GM19351 (cell line): ENCODE data around the gene KLHL2.
"Not testable (repeated sequence)": the region's sequence is repeated elsewhere in the genome, so short reads cannot be mapped to it uniquely, and the experiment has no call there.

Source experiments
- ATAC-seq: cut with Tn5 transposase; IDR thresholded peaks from one replicate; pipeline ENCODE4 v1.9.1; 2021; ENCODE audit warnings: mild to moderate bottlenecking, moderate library complexity; ENCODE audit not compliant: unreplicated experiment

The KLHL2 gene, protein sequence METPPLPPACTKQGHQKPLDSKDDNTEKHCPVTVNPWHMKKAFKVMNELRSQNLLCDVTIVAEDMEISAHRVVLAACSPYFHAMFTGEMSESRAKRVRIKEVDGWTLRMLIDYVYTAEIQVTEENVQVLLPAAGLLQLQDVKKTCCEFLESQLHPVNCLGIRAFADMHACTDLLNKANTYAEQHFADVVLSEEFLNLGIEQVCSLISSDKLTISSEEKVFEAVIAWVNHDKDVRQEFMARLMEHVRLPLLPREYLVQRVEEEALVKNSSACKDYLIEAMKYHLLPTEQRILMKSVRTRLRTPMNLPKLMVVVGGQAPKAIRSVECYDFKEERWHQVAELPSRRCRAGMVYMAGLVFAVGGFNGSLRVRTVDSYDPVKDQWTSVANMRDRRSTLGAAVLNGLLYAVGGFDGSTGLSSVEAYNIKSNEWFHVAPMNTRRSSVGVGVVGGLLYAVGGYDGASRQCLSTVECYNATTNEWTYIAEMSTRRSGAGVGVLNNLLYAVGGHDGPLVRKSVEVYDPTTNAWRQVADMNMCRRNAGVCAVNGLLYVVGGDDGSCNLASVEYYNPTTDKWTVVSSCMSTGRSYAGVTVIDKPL

DNA sequence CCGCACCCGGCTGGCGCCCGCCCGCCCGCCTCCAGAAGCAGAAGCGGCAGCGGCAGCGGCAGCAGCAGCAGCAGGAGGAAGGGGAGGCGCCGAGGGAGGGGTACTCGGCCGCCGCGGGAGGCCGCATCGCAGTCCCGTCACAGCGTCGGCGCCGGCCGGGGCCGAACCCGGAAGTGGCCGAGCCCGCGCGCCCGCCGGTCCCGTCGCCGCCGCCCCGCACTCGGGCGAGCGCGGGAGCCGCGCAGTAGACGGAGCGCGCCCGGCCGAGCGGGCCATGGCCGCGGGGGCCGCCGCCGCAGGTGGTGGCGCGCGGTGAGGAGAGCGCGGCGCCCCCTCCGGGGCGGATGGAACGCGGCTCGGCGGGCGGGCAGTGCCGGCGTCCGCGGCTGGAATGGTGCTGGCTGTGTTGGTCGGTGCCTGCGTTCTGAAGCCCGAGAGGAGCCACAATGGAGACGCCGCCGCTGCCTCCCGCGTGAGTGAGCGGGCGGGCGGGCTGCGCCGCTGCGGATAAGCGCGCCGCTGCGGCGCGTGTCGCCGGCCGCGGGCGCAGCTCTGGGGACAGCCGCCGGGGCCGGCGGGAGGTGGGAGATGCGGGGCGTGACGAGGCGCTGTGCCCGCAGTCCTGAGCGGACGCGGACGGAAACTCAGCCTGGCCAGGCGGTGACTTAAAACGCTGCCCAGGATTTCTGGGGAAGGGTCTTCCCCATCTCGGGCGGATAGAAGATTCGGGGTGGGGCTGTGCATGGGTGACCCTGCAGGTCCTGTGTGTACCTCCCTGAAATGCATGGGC, at the start of gene KLHL2:
Gene KLHL2, plus strand, starts transcription at position 131 of the 790 bp plus-strand sequence. Its CDS starts 316 bp downstream, at position 447.
- peak; percentile 80 for ATAC-seq

DNA sequence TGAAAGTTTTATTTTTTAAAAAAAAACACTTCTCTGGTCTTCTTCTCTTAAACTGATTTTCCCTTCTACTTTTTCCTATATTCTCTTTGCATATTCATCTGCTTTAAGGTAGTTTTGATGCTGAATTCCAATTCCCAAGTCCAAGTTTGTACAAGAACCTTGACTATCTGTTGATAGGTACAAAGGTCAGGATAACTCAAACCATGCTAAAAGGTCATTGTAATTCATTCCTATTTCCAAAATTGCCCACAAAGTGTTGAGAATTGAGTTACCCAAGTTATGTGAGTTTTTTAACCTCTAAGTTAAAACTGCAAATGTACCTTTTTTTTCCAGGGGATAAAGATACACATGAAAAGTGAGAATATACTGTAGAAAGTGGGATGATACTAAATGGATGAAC, 48.6 kb upstream of the KLHL2 start:
- no peak for ATAC-seq

DNA sequence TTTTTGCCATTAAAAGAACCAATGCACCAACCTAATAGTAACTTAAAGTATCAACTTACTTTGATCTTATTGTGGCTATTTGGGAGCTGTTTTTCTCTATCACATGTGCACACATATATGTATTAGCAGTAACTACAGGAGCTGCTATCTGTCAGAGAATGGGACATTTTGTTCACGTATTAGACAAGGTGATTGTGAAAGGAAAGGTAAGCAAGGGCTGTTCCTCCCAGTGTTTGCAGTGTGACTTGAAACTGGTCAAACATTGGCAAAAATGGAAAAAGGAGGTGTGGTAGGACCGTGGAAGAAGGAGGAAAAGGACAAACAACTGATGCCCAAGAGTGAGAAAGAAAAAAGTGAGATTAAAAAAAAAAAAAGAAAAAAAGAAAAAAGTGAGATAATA, 43.1 kb upstream of the KLHL2 start:
- no peak for ATAC-seq

DNA sequence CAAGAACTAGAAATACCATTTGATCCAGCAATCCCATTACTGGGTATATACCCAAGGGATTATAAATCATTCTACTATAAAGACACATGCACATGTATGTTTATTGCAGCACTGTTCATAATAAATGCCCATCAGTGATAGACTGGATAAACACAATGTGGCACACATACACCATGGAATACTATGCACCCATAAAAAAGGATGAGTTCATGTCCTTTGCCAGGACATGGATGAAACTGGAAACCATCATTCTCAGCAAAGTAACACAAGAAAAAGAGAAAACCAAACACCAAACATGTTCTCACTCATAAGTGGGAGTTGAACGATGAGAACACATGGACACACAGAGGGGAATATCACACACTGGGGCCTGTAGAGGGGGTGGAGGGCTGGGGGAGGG, 40.5 kb upstream of the KLHL2 start:
- ATAC-seq: not testable (repeated sequence)

DNA sequence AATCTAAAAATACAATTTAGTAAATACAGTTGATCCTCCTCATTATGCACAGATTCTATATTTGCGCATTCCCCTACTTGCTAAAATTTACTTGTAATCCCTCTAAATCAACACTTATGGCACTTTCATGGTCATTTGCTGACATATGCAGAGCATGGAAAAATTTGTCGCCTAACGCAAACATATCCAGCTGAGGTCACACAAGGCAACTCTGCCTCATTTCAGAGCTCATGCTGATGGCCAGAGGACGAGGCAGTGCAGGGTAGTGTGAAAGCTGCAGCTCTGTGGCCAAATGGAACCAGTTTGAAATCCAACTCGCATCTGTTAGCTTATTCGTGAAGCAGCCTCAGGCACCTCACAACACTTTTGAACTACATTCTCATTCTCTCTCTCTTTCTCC, 39.7 kb upstream of the KLHL2 start:
- ATAC-seq: no peak

DNA sequence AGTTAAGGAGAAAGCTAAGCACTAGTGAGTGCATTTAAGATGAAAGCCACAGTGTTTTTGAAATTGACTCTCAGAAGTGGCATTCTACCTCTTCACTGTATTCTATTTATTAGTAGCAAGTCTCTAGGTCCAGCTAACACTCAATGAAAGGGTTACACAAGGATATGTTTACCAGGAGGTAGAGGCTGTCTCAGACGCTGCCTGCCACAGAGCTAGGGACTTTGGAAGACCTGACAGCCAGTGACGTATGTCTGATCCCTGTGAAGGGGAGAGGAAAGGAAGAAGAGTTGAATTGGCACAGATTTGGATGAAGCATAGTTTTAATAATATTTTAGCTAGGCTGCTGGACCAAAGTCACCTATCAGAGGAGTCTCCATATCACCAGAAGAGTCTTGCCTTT, 36.5 kb upstream of the KLHL2 start:
- ATAC-seq: no peak

DNA sequence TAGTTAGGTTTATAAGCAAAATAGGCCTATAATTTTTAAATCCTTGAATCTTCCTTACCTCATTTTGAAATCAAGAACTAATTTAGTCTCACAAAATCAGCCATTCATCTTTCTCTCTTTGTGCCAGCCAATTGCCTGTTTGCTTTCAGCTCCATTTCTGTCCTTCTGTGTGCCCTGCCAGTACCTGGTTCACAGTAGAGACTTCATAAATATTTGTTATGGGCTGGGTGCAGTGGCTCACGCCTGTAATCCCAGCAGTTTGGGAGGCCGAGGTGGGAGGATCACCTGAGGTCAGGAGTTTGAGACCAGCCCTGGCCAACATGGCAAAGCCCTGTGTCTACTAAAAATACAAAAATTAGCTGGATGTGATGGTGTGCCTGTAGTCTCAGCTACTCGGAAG, 31.9 kb upstream of the KLHL2 start:
- not testable (repeated sequence) for ATAC-seq

DNA sequence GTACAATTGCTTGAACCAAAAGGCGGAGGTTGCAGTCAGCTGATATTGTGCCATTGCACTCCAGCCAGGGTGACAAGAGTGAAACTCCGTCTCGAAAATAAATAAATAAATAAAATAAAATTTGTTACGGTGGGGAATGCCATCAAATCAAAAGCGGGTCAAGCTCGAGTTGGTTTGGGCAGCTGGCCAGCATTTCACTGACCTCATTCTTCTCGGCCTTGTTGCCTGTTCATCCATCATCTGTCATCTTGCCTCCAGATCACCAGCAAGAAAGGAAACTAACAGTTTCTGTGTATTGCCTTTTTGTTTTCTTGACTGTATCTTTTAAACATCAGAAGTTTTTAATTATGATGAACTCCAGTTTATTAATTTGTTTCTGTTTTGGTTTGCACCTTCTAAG, 31.5 kb upstream of the KLHL2 start:
- no peak for ATAC-seq

DNA sequence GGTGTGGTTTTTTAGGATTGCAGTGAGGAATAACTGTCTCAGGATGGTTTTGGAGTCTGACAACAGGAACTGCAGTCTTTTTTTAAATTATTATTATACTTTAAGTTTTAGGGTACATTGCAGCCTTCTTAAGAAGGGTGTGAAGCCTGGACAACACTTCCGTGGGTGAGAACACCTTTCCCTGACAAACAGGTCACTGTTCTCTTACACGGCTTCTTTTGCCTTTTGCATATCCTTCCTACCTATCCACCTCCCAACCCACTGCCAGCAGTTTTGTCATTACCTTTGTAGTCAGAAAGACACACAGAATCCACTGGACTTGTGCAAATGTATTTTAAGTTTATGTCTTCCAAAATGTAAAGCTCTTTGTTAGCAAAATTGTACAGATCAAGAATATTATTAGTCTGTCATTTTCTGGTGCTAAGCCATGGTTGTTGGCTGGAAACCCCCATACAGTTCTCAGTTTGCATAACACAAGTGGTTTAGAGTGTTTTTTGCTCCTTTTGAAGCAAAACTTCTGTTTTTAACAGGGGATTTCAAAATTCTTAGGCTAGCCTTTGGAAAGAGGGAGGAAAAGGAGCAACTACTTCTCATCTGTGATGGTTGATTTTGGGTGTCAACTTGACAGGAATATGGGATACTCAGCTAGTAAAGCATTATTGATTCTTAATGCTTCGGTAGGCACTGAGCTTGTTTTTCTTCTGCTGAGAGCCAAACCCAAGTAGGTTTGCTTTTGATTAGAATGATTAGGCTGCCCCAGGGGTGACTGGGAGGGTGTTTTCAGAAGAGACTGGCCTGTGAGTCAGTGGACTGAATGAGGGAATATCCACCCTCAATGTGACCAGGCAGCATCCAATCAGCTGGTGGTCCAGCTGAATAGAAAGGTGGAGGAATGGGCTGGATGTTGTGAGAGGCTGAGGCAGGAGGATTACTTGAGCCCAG, 29.4 kb upstream of the KLHL2 start:
- peak; percentile 71 for ATAC-seq

DNA sequence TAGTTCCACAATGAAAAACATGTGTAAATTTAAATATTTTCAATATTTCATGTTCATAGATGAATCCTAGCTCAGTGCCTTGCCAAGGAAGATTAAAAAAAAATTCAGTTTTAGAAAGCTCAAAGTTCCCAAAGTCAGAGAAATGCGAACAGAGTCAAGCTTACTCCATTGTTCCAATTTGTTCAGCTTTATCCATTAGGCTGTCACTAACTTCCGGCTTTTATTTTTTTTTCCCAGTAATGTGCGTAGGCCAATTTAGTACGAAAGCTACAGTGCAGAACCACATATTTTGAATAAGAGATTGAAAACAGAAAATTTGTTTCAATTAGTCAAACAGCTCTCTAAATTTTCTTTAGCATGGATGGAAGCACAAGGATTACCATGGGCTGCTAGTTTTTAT, 23.1 kb upstream of the KLHL2 start:
- ATAC-seq: no peak

DNA sequence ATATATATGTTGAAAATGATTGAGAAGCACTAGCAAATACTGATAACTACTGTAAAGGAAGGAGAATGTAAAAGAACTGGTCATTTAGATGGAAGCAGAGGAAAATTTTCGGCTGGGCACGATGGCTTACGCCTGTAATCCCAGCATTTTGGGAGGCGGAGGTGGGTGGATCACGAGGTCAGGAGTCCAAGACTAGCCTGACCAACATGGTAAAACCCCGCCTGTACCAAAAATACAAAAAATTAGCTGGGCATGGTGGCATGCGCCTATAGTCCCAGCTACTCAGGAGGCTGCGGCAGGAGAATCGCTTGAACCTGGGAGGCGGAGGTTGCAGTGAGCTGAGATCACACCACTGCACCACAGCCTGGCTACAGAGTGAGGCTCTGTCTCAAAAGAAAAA, 22.4 kb upstream of the KLHL2 start:
- not testable (repeated sequence) for ATAC-seq

DNA sequence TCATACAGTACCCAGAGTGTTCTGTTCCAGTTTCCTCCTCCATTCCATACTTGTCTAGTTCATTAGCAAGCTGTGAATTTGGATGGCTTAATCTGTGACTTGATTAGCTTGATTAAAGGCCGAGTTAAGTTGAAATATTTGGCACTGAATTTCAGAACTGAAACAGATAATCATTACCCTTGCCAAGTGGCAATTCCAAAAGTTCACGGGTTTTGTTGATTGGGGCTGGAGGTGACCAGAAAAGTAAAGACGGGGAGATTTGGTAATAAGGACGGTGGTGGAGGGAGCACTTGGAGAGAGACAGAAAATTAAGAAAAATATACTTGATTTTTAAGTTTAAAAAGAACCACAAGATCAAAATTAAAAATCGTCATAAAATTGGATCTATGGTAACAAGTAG, 21.9 kb upstream of the KLHL2 start:
- no peak for ATAC-seq

DNA sequence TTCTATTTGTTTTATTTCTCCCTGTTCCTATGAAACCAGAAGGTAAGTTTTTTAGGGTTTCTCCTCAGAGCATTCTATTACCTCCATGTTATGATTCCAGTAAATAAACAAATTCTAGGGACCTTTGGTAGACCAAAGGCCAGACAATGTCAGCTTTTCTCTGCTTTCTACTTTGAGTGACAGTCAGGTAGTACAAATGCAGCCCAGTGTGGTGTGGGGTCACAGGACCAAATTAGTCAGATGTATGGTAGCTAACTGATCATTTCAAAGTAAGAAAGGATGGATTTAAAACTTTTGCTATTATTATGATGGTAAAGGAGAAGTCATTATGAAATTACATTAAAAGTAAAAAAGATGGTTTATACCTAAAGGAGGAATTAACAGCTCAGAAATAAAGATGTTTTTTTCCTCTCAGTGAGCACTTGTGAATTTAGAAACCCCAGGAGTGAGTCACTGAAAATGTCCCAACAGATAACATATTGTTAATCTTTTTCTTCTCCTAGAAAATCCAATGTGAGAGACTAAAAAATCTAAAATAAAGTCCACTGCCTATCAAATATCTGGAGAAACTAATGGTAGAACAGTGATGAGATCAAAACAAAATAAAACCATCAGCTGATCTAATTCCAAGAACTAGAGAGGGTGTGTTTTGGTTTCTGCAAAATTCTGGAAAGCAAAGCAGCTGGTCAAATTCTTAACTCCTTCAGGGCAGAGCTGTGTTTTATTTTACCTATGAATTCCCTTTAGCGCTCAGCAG, 16.6 kb upstream of the KLHL2 start:
- no peak for ATAC-seq

DNA sequence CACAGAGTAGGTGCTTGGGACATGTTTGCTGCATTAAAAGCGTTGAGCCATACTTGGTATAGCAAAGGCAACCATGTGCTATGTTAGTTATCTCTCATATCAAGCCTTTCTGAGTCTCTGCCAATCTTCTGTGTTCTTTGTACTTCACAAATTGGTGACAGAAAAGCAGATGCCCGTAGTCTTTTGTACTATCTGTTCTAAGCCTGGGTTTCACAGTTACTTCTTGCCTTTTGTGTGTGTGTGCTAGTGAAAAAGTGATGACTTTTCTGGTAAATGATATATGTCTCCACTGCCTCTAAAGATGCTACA, 16.1 kb upstream of the KLHL2 start:
- no peak for ATAC-seq

DNA sequence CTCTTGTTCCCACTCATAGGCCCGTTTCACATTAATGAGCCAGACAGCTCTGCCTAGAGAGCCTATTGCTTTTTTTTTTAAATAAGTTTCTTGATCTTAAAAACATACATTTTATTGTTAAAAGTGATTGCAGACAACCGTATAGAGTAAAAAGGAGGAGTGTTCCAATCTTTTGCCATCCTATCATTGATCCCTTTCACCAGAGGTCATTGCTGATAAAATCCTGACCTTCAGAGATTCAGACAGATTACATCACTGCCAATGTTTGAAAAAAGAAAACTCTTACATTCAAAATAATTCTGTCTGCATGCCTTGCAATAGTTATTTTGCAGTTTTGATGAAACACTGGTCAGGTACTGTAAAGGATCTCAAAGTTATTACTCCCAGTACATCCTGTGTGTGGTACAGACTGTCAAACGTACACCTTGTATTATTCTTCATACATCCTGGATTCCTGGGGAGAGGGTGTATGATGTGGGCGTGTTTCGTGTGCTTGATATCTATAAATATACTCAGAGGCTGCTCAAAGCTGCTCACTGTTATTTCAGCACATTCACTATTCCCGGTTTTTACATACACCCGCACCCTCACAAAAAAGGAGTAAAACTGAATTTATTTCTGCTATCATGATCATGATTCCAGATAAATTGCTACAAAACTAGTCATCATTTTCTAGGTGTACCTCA, 15.4 kb upstream of the KLHL2 start:
- ATAC-seq: no peak

DNA sequence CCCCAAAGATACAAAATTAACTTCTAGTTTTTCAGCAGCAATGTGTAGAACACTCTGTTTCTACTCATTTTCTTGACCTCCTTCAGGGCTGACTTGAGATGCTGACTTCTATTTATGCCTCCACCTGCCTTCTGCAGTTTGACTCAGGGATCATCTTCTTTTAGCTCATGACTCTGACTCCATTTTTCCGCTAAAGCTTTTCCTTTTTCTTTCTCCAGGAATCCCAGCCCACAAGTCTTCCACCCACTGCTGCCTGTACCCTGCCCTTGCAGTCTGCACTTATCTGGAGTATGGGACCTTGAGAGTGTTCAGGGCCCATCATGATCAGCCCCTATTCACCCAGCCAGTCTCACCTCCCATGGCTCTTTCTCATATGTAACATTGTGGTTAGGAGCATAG, 14.9 kb upstream of the KLHL2 start:
- ATAC-seq: no peak

DNA sequence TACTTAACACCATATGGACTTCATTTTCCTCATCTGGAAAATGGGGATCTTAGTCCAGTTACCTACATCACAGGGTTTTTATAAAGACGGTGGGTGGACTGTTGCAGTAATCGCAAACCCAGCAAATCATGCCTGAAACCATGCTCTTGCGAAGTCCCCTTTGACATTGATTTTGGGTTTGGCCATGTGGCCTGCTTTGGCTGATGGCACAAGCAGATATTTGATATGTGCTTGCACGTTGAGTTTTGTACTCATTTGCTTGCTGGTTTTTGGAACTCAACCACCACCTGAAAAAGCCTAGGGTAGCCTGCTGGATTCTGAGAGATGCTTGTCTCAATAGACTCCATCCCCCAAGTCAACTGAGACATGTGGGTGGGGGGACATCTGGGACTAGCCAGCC, 14.4 kb upstream of the KLHL2 start:
- ATAC-seq: no peak

DNA sequence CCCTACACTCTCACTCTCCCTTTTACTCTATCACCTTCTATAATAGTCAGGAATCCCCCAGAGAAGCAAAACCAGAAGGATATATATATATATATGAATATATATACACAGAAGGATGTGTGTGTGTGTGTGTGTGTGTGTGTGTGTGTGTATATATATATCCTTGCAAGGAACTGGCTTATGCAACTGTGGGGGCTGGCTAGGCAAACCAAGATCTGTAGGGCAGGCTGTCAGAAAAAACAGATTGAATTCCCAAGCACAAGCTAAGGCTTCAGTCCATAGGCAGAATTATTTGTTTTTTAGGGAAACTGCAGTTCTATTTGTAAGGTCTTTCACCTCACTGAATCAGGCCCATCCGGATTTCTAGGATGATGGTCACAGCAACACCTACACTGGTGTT, 13.0 kb upstream of the KLHL2 start:
- no peak for ATAC-seq

DNA sequence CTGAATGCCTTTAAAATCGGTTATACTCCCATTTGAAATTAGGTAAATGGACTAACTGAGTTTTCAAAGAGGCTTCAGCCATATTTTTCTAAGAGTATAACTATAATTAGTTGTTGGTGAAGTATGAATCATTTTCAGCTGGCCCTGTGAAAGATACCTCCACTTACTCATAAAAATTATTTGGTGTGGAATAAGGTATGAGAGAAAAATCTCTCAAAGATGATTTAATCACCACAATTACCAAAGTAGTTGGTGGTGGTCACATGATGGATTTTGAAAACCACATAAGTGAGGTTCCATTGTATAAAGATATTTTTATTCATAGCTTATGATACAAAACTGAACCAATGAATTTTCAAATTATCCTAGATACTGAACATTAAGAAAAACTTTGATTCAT, 9.0 kb upstream of the KLHL2 start:
- no peak for ATAC-seq

DNA sequence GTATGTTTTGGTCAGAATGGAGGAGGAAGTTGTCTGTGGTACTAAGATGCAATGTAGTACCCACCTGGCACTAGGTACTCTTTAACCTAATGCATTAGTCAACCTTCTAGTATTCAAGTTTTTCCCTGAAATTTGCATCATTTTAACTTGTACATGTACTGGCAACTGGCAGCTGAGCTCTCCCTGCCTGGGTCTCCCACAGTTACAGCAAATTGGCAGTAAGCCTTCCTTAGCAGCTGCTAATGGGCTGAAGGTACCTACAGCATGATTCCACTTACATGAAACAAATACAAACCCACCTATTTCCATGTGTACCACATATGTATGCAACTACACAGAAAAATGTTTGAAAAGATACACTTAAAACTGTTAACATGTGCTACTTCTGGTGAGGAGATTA, 8.1 kb upstream of the KLHL2 start:
- ATAC-seq: no peak
